Measurements from ENCODE around the gene CCDC51. TPM values are rescaled to one million over a fixed set of nuclear protein-coding genes. Genes with fewer than 3 reads are reported as not detected.

CCDC51 gene
- total RNA-seq (2022; extraction: Qiagen RNA extraction; ENCODE audit: low read depth): 23.5 to 28.7 TPM (median 25.3 TPM) in 5 replicates

GRCh38 chr3:48439820-48440589, at the start of gene CCDC51, which contains the start of gene TMA7:
TSS of gene CCDC51 (minus strand) at chr3:48440119. CDS start at chr3:48435128, 4,991 bp downstream.
TSS of gene TMA7 (plus strand) at chr3:48440257. CDS start at chr3:48440297, 40 bp downstream.

DNA sequence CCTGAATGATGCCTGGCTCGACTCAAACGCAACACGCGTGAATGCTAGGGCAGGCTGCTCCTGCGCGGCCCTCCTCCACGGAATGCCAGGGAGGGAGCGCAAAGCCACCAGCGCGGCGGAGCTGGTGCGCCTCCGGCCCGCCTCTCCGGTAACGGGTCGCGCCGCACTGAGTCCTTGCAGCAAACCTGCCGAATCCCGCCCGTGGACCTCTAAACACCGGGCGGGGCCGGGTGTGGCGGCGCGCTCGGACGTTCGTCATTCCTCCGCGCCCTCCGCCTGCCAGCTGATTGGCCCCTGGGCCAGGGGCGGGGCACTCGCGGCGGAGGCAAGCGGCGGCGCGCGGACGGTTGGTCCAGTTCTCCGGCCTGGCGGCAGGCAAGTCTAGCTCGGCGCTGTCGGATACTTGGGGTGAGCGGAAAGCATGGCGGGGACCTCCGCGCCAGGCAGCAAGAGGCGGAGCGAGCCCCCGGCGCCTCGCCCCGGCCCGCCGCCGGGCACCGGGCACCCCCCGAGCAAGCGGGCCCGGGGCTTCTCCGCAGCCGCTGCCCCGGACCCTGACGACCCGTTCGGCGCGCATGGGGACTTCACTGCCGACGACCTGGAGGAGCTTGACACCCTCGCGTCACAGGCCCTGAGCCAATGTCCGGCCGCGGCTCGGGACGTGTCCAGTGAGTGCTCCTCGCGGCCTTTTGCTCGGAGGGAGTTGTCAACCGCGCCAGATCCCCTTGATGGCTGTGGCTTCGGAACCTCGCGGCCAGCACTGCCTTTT, 6.7 kb upstream of the CCDC51 start, which contains the start of gene ATRIP:
Gene ATRIP, plus strand, starts transcription at position 313 of the 769 bp plus-strand sequence. Its CDS starts 109 bp downstream, at position 422.

GRCh38 chr3:48429960-48430707, 9.8 kb downstream of the CCDC51 start, which contains the start of gene PLXNB1:
TSS of gene PLXNB1 (minus strand) at chr3:48430086. CDS start at chr3:48424611, 5,475 bp downstream.

Other genes starting within 250 kb of the CCDC51 start
- gene CAMP, start 216.6 kb downstream of the CCDC51 start, total RNA-seq (2022; extraction: Qiagen RNA extraction; ENCODE audit: low read depth): not detected in 5 replicates
- 2.5 to 2.7 TPM (median 2.5 TPM) in 5 replicates for gene ZNF589, start 199.0 kb downstream of the CCDC51 start, total RNA-seq (2022; extraction: Qiagen RNA extraction; ENCODE audit: low read depth)
- 22.7 to 28.0 TPM (median 23.1 TPM) in 5 replicates for gene NME6, start 138.8 kb downstream of the CCDC51 start, total RNA-seq (2022; extraction: Qiagen RNA extraction; ENCODE audit: low read depth)
- gene SPINK8, start 106.5 kb downstream of the CCDC51 start, total RNA-seq (2022; extraction: Qiagen RNA extraction; ENCODE audit: low read depth): not detected in 5 replicates
- not detected in 5 replicates for gene FBXW12, start 67.9 kb downstream of the CCDC51 start, total RNA-seq (2022; extraction: Qiagen RNA extraction; ENCODE audit: low read depth)
- gene PLXNB1, start 10.0 kb downstream of the CCDC51 start, total RNA-seq (2022; extraction: Qiagen RNA extraction; ENCODE audit: low read depth): 10.5 to 16.6 TPM (median 13.2 TPM) in 5 replicates
- 279 to 403 TPM (median 326 TPM) in 5 replicates for gene TMA7, start 138 bp upstream of the CCDC51 start, total RNA-seq (2022; extraction: Qiagen RNA extraction; ENCODE audit: low read depth)
- 7.2 to 9.3 TPM (median 8.8 TPM) in 5 replicates for gene ATRIP, start 6.6 kb upstream of the CCDC51 start, total RNA-seq (2022; extraction: Qiagen RNA extraction; ENCODE audit: low read depth)
- gene SHISA5, start 64.1 kb upstream of the CCDC51 start, total RNA-seq (2022; extraction: Qiagen RNA extraction; ENCODE audit: low read depth): 94.9 to 136 TPM (median 129 TPM) in 5 replicates
- gene PFKFB4, start 116.7 kb upstream of the CCDC51 start, total RNA-seq (2022; extraction: Qiagen RNA extraction; ENCODE audit: low read depth): 12.5 to 15.7 TPM (median 13.4 TPM) in 5 replicates
- gene UCN2, start 123.7 kb upstream of the CCDC51 start, total RNA-seq (2022; extraction: Qiagen RNA extraction; ENCODE audit: low read depth): 7.3 to 10.3 TPM (median 8.6 TPM) in 5 replicates
- gene COL7A1, start 155.2 kb upstream of the CCDC51 start, total RNA-seq (2022; extraction: Qiagen RNA extraction; ENCODE audit: low read depth): 122 to 212 TPM (median 173 TPM) in 5 replicates
- gene UQCRC1, start 169.5 kb upstream of the CCDC51 start, total RNA-seq (2022; extraction: Qiagen RNA extraction; ENCODE audit: low read depth): 164 to 198 TPM (median 166 TPM) in 5 replicates
- not detected in 5 replicates for gene TMEM89, start 181.7 kb upstream of the CCDC51 start, total RNA-seq (2022; extraction: Qiagen RNA extraction; ENCODE audit: low read depth)
- gene SLC26A6, start 195.3 kb upstream of the CCDC51 start, total RNA-seq (2022; extraction: Qiagen RNA extraction; ENCODE audit: low read depth): 12.8 to 21.5 TPM (median 16.4 TPM) in 5 replicates
- gene CELSR3, start 222.8 kb upstream of the CCDC51 start, total RNA-seq (2022; extraction: Qiagen RNA extraction; ENCODE audit: low read depth): 2.7 to 5.3 TPM (median 4.2 TPM) in 5 replicates
- gene NCKIPSD, start 245.8 kb upstream of the CCDC51 start, total RNA-seq (2022; extraction: Qiagen RNA extraction; ENCODE audit: low read depth): 6.1 to 9.6 TPM (median 8.4 TPM) in 5 replicates

All from A549 treated with RU486 at 1 μM for 4 hours (cell line).